Measurements from ENCODE around the gene SETBP1.

- TF ChIP-seq KAT8 (IDR thresholded peaks at IDR 0.05; ENCODE audit: low read depth) (no peak), ZNF224 (CRISPR knock-in tag; IDR thresholded peaks at IDR 0.05) (no peak), MECOM (CRISPR knock-in tag; IDR thresholded peaks at IDR 0.05) (no peak), USF1 (CRISPR knock-in tag; IDR thresholded peaks at IDR 0.05) (no peak), ELK1 (CRISPR knock-in tag; IDR thresholded peaks at IDR 0.05) (no peak), CTCF (IDR thresholded peaks at IDR 0.05 in 2 of 3, conservative IDR thresholded peaks at IDR 0.05 in 1 of 3; ENCODE audit: insufficient read depth in 2 of 3, low read depth in 1 of 3, low read length in 3 of 3) (no peak), BDP1 (IDR thresholded peaks at IDR 0.05; ENCODE audit: insufficient read depth, insufficient read length) (no peak), CBFA2T2 (conservative IDR thresholded peaks at IDR 0.05) (no peak), SIX5 (IDR thresholded peaks at IDR 0.05; ENCODE audit: borderline replicate concordance in 1 of 2, insufficient read depth in 1 of 2, low read depth in 1 of 2, low read length in 2 of 2) (no peak), BCLAF1 (IDR thresholded peaks at IDR 0.05; ENCODE audit: borderline replicate concordance in 1 of 2, control insufficient read depth in 1 of 2, low read depth in 2 of 2, low read length in 1 of 2) (no peak), ZNF124 (CRISPR knock-in tag; IDR thresholded peaks at IDR 0.05) (no peak), ZBTB7A (IDR thresholded peaks at IDR 0.05; ENCODE audit: borderline replicate concordance, control insufficient read depth, low read depth, low read length) (no peak), COPS2 (conservative IDR thresholded peaks at IDR 0.05) (no peak), RNF219 (CRISPR knock-in tag; IDR thresholded peaks at IDR 0.05) (no peak)
Observed at GRCh38 chr18:44977856-44978255, 297.2 kb downstream of the SETBP1 start.
